Anterior cingulate cortex (tissue), 58 donors: Measurements from ENCODE around the gene PLA2G4A.

Experiments
- DNase-seq, 58 donors: peaks; one replicate each; lab custom pipeline; 2025; lab: John Stamatoyannopoulos, UW

PLA2G4A gene

GRCh38 chr1:186828611-186829454 lies at the start of gene PLA2G4A:
Gene PLA2G4A, plus strand, starts transcription at chr1:186828949. Its CDS starts 25,406 bp downstream, at chr1:186854355.
- peak in 3 of 58 donors; percentile 9 to 56 (median 25) for DNase-seq

- DNase-seq, result no peak
Observed at GRCh38 chr1:186780076-186780475, 48.7 kb upstream of the PLA2G4A start.

- no peak for DNase-seq
Observed at GRCh38 chr1:186781730-186782129, 47.0 kb upstream of the PLA2G4A start.

DNA sequence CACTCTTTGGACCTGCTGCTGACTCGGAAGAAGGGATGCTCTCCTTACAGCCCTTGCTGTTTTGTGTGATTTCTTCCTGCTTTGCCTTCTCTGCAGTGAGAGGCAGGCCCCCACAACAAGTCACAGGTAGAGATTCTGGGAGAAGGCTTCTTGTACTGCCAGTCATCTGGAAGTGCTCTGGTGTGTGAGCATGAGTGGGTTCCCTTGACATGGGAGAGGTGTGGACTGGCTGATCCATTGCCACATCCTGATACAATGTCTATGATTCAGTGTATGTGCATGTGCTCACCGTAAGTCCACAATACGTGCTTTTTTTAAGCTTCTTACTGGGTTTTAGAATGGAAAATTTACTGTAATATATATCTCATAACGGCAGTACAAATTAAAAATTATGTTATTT lies 46.0 kb upstream of the PLA2G4A start:
- no peak for DNase-seq

- no peak for DNase-seq
Observed at GRCh38 chr1:186783193-186783592, 45.6 kb upstream of the PLA2G4A start.

- no peak for DNase-seq
Observed at GRCh38 chr1:186785503-186785902, 43.2 kb upstream of the PLA2G4A start.

GRCh38 chr1:186790101-186790500 lies 38.6 kb upstream of the PLA2G4A start:
- DNase-seq, result no peak

DNA sequence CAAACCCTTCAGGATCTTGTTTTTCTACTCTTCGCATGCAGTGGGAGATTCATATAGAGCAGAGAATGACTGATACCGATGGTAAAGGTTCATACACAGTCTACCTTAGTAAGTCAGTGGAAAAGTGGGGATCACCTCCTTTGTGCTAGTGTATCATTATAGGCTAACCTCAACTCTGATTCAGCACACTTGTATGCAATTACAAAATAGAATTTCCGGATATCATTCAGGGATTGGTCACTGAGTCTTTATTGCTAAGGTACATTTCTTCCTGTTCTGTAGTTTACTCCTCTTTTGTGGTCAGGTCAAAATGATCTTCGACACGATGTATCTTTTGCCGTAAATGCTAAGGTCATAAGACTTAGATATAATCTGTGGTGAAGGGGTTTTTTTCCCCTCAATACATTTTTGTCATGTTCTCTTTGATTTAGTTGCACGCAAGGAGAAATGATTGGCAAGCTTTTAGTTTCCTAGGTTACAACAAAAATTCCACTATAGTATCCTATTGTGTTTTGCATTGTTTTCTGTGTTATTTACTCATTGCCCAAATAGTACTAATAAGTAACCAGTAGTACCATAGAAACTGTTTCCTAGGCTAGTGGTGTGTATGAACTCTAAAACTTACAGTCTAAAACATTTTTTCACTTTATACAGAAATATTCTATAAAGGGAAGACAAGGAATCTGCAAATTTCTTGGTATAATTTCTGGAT lies 35.7 kb upstream of the PLA2G4A start:
- DNase-seq, result no peak

DNA sequence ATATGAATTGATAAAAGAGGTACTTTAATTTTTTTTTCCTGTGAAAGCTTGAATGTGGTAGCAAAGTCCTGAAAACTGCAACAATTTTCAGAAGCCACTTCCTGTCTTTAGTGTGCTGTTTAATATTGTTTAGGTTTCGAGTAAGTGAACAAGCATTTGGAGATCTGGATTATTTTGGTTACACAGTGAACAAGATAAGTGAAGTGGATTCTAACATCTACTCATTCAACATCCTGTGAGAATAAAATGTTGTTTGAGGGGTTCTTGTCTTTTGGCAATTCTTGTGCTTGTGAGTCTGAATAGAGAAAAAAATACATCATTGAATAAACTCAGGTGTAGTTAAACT lies 35.2 kb upstream of the PLA2G4A start:
- no peak for DNase-seq

- DNase-seq, result no peak
Observed at GRCh38 chr1:186798960-186799688, 29.6 kb upstream of the PLA2G4A start.

GRCh38 chr1:186799689-186800054 lies 29.1 kb upstream of the PLA2G4A start:
- DNase-seq, result no peak

DNA sequence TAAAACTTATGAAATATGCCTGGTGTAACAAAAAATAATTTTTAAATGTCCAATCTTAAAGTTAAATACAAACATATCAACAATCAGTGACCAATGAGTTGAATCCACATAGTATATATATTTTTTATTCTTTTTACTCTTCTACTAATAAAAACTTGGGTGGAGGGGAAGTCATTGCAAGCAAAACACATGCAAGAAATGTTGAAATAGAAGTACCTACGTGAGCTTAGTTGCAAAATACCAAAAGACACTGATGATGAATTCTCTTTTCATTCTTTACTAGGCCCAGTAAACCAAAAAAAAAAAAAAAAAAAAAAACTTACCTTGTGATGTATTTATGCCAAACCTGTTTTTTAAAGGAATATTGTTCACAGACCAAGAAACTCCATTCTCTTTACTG lies 26.4 kb upstream of the PLA2G4A start:
- DNase-seq, result no peak

- DNase-seq, result no peak
Observed at GRCh38 chr1:186804679-186805078, 24.1 kb upstream of the PLA2G4A start.

GRCh38 chr1:186806477-186806876 lies 22.3 kb upstream of the PLA2G4A start:
- DNase-seq, result no peak

DNA sequence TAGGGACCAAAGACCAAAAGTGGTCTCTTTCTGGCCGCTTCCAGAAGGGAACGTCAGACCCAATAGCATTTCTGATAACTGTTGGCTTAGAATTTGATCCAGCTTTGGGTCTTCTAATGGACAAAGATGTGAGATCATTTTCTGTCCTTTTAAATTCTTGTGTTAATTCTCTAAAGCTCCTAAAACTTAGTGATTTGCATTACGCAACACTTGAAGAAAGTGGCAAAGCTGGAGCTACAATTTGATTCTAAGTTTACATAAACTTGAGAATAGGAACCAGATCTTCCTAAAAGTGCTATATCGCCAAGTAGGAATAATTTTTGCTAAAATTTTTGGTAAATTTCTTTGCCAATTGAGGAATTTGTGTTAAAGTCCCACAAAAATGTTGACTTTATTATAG lies 21.6 kb upstream of the PLA2G4A start:
- DNase-seq, result no peak

GRCh38 chr1:186811892-186812291 lies 16.9 kb upstream of the PLA2G4A start:
- DNase-seq, result no peak

- no peak for DNase-seq
Observed at GRCh38 chr1:186812570-186812969, 16.2 kb upstream of the PLA2G4A start.

GRCh38 chr1:186813420-186813819 lies 15.3 kb upstream of the PLA2G4A start:
- DNase-seq, result no peak

DNA sequence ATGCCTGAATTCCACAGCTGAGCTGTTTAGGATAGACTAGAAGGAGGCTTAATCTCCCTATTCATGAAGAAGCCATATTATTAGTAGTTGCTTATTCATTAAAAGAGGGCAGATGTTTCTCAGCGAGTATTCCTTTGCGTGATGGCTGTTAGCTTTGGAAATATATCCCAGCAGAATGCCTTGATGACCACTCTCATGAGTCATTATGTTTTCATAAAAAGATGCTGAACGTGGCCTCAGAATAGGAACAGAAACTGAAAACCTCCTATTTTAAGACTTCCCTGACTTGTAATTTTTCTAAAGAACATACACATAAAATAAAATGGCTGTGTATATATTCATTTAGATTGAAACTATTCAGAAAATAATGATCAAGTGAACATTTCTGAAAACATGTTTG lies 9.6 kb upstream of the PLA2G4A start:
- no peak for DNase-seq

- DNase-seq, result no peak
Observed at GRCh38 chr1:186819563-186819962, 9.2 kb upstream of the PLA2G4A start.
